Neural cell (in vitro differentiated cells): ENCODE measurements around the gene SNRK.

Experiments
- CTCF ChIP-seq: fragments of 450-650 bp; IDR thresholded peaks from 2 replicates; pipeline ENCODE4 v1.5.1; 2014; ENCODE audit warnings: antibody characterized with exemption, mild to moderate bottlenecking, moderate library complexity; ENCODE audit not compliant: poor library complexity, severe bottlenecking
- RAD21 ChIP-seq: fragments of 450-650 bp; conservative IDR thresholded peaks from 2 replicates; pipeline ENCODE4 v1.6.1; 2014; ENCODE audit warnings: antibody characterized with exemption, mild to moderate bottlenecking, moderate library complexity
- REST ChIP-seq: IDR thresholded peaks from 2 replicates; pipeline ENCODE4 v1.6.1; 2012; ENCODE audit warnings: borderline replicate concordance

GRCh38 chr3:43288366-43288765, 2.0 kb downstream of the SNRK start:
- TF ChIP-seq CTCF, result no peak
- TF ChIP-seq RAD21, result no peak
- no peak for TF ChIP-seq REST
